ENCODE measurements around the gene LRP1B.

The LRP1B gene

GRCh38 chr2:140589696-140590095, 1541.1 kb downstream of the LRP1B start:
- Mint-ChIP-seq H3K4me1 (peaks cover 9% of the 10 kb centered on the region), H3K4me3 (no peak overlapping the region), H3K9me3 (no peaks in the 10 kb centered on the region), H3K27me3 (ENCODE audit: low read depth) (no peaks in the 10 kb centered on the region), H3K27ac (no peak overlapping the region), H3K36me3 (ENCODE audit: low read depth) (no peaks in the 10 kb centered on the region)
- TF ChIP-seq CTCF (IDR thresholded peaks at IDR 0.05; ENCODE audit: unreplicated experiment in 3 of 3): no peak

- Mint-ChIP-seq H3K27ac (no peak overlapping the region), H3K27me3 (ENCODE audit: low read depth) (no peaks in the 10 kb centered on the region), H3K4me3 (no peak overlapping the region), H3K9me3 (no peaks in the 10 kb centered on the region), H3K36me3 (ENCODE audit: low read depth) (no peaks in the 10 kb centered on the region), H3K4me1 (peaks cover 9% of the 10 kb centered on the region)
- TF ChIP-seq CTCF (IDR thresholded peaks at IDR 0.05; ENCODE audit: unreplicated experiment in 3 of 3): no peak
These were observed 1541.5 kb downstream of the LRP1B start for GRCh38 chr2:140589273-140589672.

GRCh38 chr2:140586379-140586778, 1544.4 kb downstream of the LRP1B start:
- peak in 1 of 3 experiments; percentile 13 for TF ChIP-seq CTCF (IDR thresholded peaks at IDR 0.05; ENCODE audit: unreplicated experiment in 3 of 3)
- Mint-ChIP-seq H3K27me3 (ENCODE audit: low read depth) (no peaks in the 10 kb centered on the region), H3K4me1 (peaks cover 5% of the 10 kb centered on the region), H3K36me3 (ENCODE audit: low read depth) (no peaks in the 10 kb centered on the region), H3K9me3 (no peaks in the 10 kb centered on the region), H3K27ac (no peak overlapping the region), H3K4me3 (no peak overlapping the region)

- TF ChIP-seq CTCF (IDR thresholded peaks at IDR 0.05; ENCODE audit: unreplicated experiment in 3 of 3): no peak
- H3K4me1 Mint-ChIP-seq: peaks cover 19% of the 10 kb centered on the region
- no peaks in the 10 kb centered on the region for H3K27me3 Mint-ChIP-seq (ENCODE audit: low read depth)
These were observed 1545.8 kb downstream of the LRP1B start for GRCh38 chr2:140585016-140585415.

GRCh38 chr2:140584471-140584870, 1546.3 kb downstream of the LRP1B start:
- Mint-ChIP-seq H3K9me3 (no peaks in the 10 kb centered on the region), H3K4me1 (peaks cover 20% of the 10 kb centered on the region), H3K27me3 (ENCODE audit: low read depth) (no peaks in the 10 kb centered on the region), H3K36me3 (ENCODE audit: low read depth) (no peaks in the 10 kb centered on the region), H3K27ac (no peak overlapping the region), H3K4me3 (no peak overlapping the region)
- no peak for TF ChIP-seq CTCF (IDR thresholded peaks at IDR 0.05; ENCODE audit: unreplicated experiment in 3 of 3)

More at GRCh38 chr2:140585016-140585415, 1545.8 kb downstream of the LRP1B start:
- H3K27ac Mint-ChIP-seq: no peak overlapping the region
- no peaks in the 10 kb centered on the region for H3K9me3 Mint-ChIP-seq
- no peak overlapping the region for H3K4me3 Mint-ChIP-seq
- no peaks in the 10 kb centered on the region for H3K36me3 Mint-ChIP-seq (ENCODE audit: low read depth)

GRCh38 chr2:140580532-140581151, 1550.2 kb downstream of the LRP1B start:
- H3K27me3 Mint-ChIP-seq (ENCODE audit: low read depth): peaks cover 4% of the 10 kb centered on the region
- H3K4me1 Mint-ChIP-seq: peaks cover 25% of the 10 kb centered on the region
- no peaks in the 10 kb centered on the region for H3K9me3 Mint-ChIP-seq
- H3K27ac Mint-ChIP-seq: no peak overlapping the region
- TF ChIP-seq CTCF (IDR thresholded peaks at IDR 0.05; ENCODE audit: unreplicated experiment in 3 of 3): no peak
- no peak overlapping the region for H3K4me3 Mint-ChIP-seq
- H3K36me3 Mint-ChIP-seq (ENCODE audit: low read depth): no peaks in the 10 kb centered on the region

All from nephron (organoid).